K562 (cell line): ENCODE data around the gene CCDC47. TPM values are rescaled to one million over a fixed set of nuclear protein-coding genes. Genes with fewer than 3 reads are reported as not detected.

Experiments used
- ARID3A ChIP-seq: IDR thresholded peaks from 2 replicates; pipeline ENCODE4 v1.6.1; 2012; ENCODE audit warnings: low read depth, low read length, improper control_type of control experiment, borderline replicate concordance
- EP400 ChIP-seq: fragments of 450-650 bp; IDR thresholded peaks from 2 replicates; pipeline ENCODE4 v1.6.1; 2017; ENCODE audit warnings: antibody characterized with exemption, mild to moderate bottlenecking, moderate library complexity
- FOXK1 ChIP-seq: sonication (generic); formaldehyde crosslinking; IDR thresholded peaks from 2 replicates; pipeline ENCODE4 v1.8.0; 2022; ENCODE audit warnings: missing genetic modification reagents, mild to moderate bottlenecking, borderline replicate concordance
- GATAD2A ChIP-seq: fragments of 450-650 bp; IDR thresholded peaks from 2 replicates; pipeline ENCODE4 v1.6.1; 2017
- HDAC6 ChIP-seq: IDR thresholded peaks from 2 replicates; pipeline ENCODE4 v1.6.1; 2012; ENCODE audit warnings: low read depth, mild to moderate bottlenecking, control low read depth, inconsistent platforms, low read length, moderate library complexity
- MTA1 ChIP-seq: fragments of 450-650 bp; IDR thresholded peaks from 2 replicates; pipeline ENCODE4 v1.6.1; 2017; ENCODE audit warnings: borderline replicate concordance
- NFRKB ChIP-seq: fragments of 450-650 bp; IDR thresholded peaks from 2 replicates; pipeline ENCODE4 v1.6.1; 2016; ENCODE audit warnings: low read depth
- NR2C2 ChIP-seq, 2 experiments: fragments of 200-800 bp in 1 of 2; sonication (Bioruptor generic) in 1 of 2; sonication (generic) in 1 of 2; formaldehyde crosslinking in 1 of 2; IDR thresholded peaks; 2 replicates each; pipeline versions ENCODE4 v1.6.1 to v1.8.0; 2016 to 2022; ENCODE audit warnings: mild to moderate bottlenecking in 1 of 2, missing compliant biosample characterization in 1 of 2, missing genetic modification characterization in 1 of 2, missing genetic modification reagents in 1 of 2
- PHF20 ChIP-seq: fragments of 450-650 bp; IDR thresholded peaks from 2 replicates; pipeline ENCODE4 v1.6.1; 2018; ENCODE audit not compliant: partially characterized antibody
- RREB1 ChIP-seq: fragments of 250-450 bp; sonication (Bioruptor Pico); IDR thresholded peaks from 2 replicates; pipeline ENCODE4 v1.4.0; 2020
- SFPQ ChIP-seq: fragments of 200-400 bp; formaldehyde crosslinking; IDR thresholded peaks from 2 replicates; pipeline ENCODE4 v1.6.1; 2017; ENCODE audit warnings: mild to moderate bottlenecking, low read depth, low read length, moderate library complexity
- SP1 ChIP-seq: sonication (generic); formaldehyde crosslinking; IDR thresholded peaks from 2 replicates; pipeline ENCODE4 v1.8.1; 2022; ENCODE audit warnings: mild to moderate bottlenecking, missing genetic modification reagents
- ZBTB33 ChIP-seq: sonication (generic); formaldehyde crosslinking; IDR thresholded peaks from 2 replicates; pipeline ENCODE4 v1.8.1; 2023; ENCODE audit warnings: mild to moderate bottlenecking, missing genetic modification reagents
- ZNF395 ChIP-seq: fragments of 200-800 bp; sonication (Bioruptor generic); IDR thresholded peaks from 2 replicates; pipeline ENCODE4 v1.6.1; 2017; ENCODE audit warnings: missing genetic modification characterization, missing compliant biosample characterization
- ZNF830 ChIP-seq: fragments of 250-450 bp; sonication (Bioruptor Pico); IDR thresholded peaks from 2 replicates; pipeline ENCODE4 v1.5.0; 2021; ENCODE audit warnings: mild to moderate bottlenecking
- polyA plus RNA-seq, 8 experiments: library from polyadenylated mRNA; depleted of rRNA in 4 of 8; stranded (reverse) in 5 of 8; unstranded in 3 of 8; fragments of >200 nt; fragmentation: Nextera tagmentation in 2 of 8; fragmentation: Illumina TruSeq in 1 of 8; extraction: Ambion mirVana in 2 of 8; extraction: Trizol in 1 of 8; gene quantifications; 2 replicates each; pipeline versions ENCODE4 v1.2.1 to v1.2.3, GENCODE V29; 2011 to 2014; ENCODE audit warnings: inconsistent platforms in 1 of 8, missing spikeins in 1 of 8
- total RNA-seq, 7 experiments: library from RNA; depleted of rRNA in 6 of 7; stranded (reverse); fragments of >200 nt in 6 of 7; fragmentation: Illumina TruSeq in 2 of 7; extraction: Trizol in 2 of 7; gene quantifications; 2 replicates each; pipeline versions ENCODE4 v1.2.1 to v1.2.3, GENCODE V29; 2011 to 2021; ENCODE audit warnings: low replicate concordance in 1 of 7

The CCDC47 gene
- total and polyA plus RNA-seq, 9 of the 15 experiments (the other 6 are each of a cell fraction or from before 2014, with no cell fraction given): 15.5 to 162 (median 122) TPM

GRCh38 chr17:63775420-63775819, 2.0 kb upstream of the CCDC47 start (continued):
- TF ChIP-seq ARID3A (no peak), FOXK1 (CRISPR knock-in tag) (no peak), GATAD2A (0 out of 2 replicates have a peak, but pooled peaks have one; percentile 19), NFRKB (no peak), ZNF830 (no peak), ZBTB33 (CRISPR knock-in tag) (no peak), ZNF395 (CRISPR knock-in tag) (no peak), EP400 (peak; percentile 44; the same call in 1 of the 2 replicates), SP1 (CRISPR knock-in tag) (peak; percentile 48; the same call in 1 of the 2 replicates), NR2C2 (CRISPR knock-in tag; IDR thresholded peaks at IDR 0.05) (no peak), NR2C2 (tag; IDR thresholded peaks at IDR 0.05) (no peak), HDAC6 (no peak), PHF20 (no peak), RREB1 (CRISPR knock-in tag) (no peak), SFPQ (no peak), MTA1 (no peak)
